Measurements from ENCODE around the gene ZCCHC24. TPM values are rescaled to one million over a fixed set of nuclear protein-coding genes. Genes with fewer than 3 reads are reported as not detected.
A peak's percentile ranks its signal among the peaks of the same experiment; 100 is the strongest.

ZCCHC24 gene
- total and polyA plus RNA-seq, 2 of the 8 experiments (the other 6 are each of a cell fraction or from before 2014, with no cell fraction given), result 3.9 to 6.9 TPM

DNA sequence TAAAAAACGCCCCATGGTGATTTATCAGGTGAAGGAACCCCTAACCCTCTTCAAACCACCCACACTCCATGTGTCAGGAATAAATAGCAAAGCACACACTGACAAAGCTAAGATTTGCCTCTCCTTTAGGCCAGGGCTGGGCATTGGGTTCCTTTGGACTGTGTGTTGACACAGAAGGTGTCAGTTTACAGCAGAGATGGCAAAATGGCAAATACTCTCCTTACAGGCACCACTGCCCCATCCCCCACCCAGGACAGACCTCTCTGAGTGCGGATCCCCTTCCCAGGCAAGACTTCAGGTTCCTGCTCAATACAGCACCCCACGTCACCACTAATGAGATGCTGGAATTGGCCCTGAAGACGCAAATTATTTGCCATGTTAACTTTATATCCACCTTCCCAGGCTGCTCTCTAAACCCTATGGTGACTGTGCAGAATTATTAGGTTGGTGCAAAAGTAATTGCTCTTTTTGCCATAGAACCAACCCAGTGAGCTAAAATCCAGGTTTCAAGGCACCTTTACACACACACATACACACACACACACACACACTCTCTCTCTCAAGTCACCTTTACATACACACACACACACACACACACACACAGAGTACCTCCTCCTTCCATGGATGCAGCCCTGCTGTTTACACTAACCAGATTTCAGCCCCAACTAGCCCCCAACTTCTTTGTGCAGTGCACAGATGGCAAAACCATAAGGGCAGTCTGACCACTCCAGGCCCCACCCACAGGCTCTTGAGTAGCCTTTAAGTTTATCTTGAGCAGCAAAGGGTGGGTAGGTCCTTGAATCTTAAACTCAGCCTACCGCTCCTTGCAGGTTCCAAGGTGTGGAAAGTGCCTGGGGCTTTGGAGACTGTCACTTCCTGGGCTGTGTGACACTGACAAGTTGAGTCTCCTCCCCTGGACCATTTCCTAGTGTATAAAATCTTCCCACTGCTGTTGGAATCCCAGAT is 4.0 kb upstream of the ZCCHC24 start:
- Histone ChIP-seq H3K23me2 (ENCODE audit: low read depth, low read length) (peaks cover 13% of the 10 kb centered on the region), H3K36me3 (ENCODE audit: control insufficient read depth in 2 of 4, insufficient read depth in 4 of 4, low read length in 3 of 4) (no peaks in the 10 kb centered on the region), H2BK12ac (ENCODE audit: low read depth, low read length) (peak overlapping the region; percentile 29; the same call in 1 of the 2 replicates), H3K9me3 (ENCODE audit: insufficient read depth in 2 of 2, low read depth in 1 of 2, low read length in 1 of 2) (no peaks in the 10 kb centered on the region), H3K4me1 (replicated peaks in 1 of 4; ENCODE audit: control insufficient read depth in 3 of 4, insufficient read depth in 4 of 4, low read length in 3 of 4) (peaks cover 4 to 12% (median 6%) of the 10 kb centered on the region in 4 experiments; a peak in 3 of 7 replicates), H2BK120ac (replicated peaks; ENCODE audit: low read depth, low read length) (no peak overlapping the region), H3K79me1 (ENCODE audit: low read depth, low read length) (no peaks in the 10 kb centered on the region), H4K20me1 (replicated peaks in 1 of 2; ENCODE audit: control insufficient read depth in 1 of 2, insufficient read depth in 2 of 2, low read length in 2 of 2) (no peaks in the 10 kb centered on the region), H2BK15ac (ENCODE audit: low read length) (no peak overlapping the region), H2AFZ (ENCODE audit: low read length) (no peak overlapping the region), H3K79me2 (ENCODE audit: control insufficient read depth in 1 of 2, insufficient read depth in 2 of 2, low read length in 2 of 2) (no peaks in the 10 kb centered on the region), H3K18ac (ENCODE audit: extremely low read depth, low read length) (no peak overlapping the region), H3K4me2 (ENCODE audit: insufficient read depth in 1 of 2, low read depth in 2 of 2, low read length in 2 of 2) (peak overlapping the region in 1 of 2 experiments; percentile 17; a peak in 1 of 4 replicates), H4K8ac (ENCODE audit: extremely low read depth, insufficient read depth, low read length) (no peak overlapping the region), H3K27ac (ENCODE audit: low read depth, low read length) (no peak overlapping the region), H3K14ac (ENCODE audit: insufficient read length) (no peak overlapping the region), H3K27me3 (replicated peaks in 1 of 4; ENCODE audit: control insufficient read depth in 3 of 4, extremely low read depth in 1 of 4, insufficient read depth in 3 of 4, low read length in 3 of 4) (peaks cover 0 to 27% (median 20%) of the 10 kb centered on the region in 4 experiments; a peak in 6 of 7 replicates), H2BK5ac (ENCODE audit: low read depth, low read length) (no peak overlapping the region), H4K91ac (replicated peaks; ENCODE audit: insufficient read length, low read length) (no peak overlapping the region), H3K56ac (replicated peaks; ENCODE audit: insufficient read length, low read depth, low read length) (peak overlapping the region; percentile 8), H4K5ac (ENCODE audit: insufficient read length, low read depth, low read length) (no peak overlapping the region), H2AK5ac (ENCODE audit: low read depth, low read length) (no peak overlapping the region), H3K4me3 (ENCODE audit: extremely low read depth in 1 of 4, insufficient read depth in 2 of 4, low read depth in 3 of 4, low read length in 4 of 4) (no peak overlapping the region), H2BK20ac (ENCODE audit: low read length) (no peak overlapping the region), H3K23ac (ENCODE audit: insufficient read length) (no peak overlapping the region), H3K9ac (replicated peaks in 1 of 4; ENCODE audit: extremely low read depth in 1 of 4, low read depth in 3 of 4, low read length in 3 of 4) (no peak overlapping the region), H3K4ac (replicated peaks; ENCODE audit: insufficient read length, low read depth, low read length) (no peak overlapping the region)
- FAIRE-seq (no peak), DNase-seq (ENCODE audit: low read depth in 1 of 2, low spot score in 2 of 2) (no peak)
- 76% methylated on average over 5 of the region's 5 CpGs; no CpG with 5 or more reads in 1 of the 2 experiments for WGBS, 2 experiments (ENCODE audit: extremely low coverage in 1 of 2, insufficient coverage in 1 of 2, insufficient read length in 1 of 2, insufficient replicate concordance in 2 of 2, low coverage in 1 of 2, low lambda C conversion rate in 2 of 2, missing lambda C conversion rate in 1 of 2)
- CTCF ChIA-PET (ENCODE audit: partially characterized antibody), result interaction anchor here (0.7 to 3.3 kb wide), 10 partner anchors 11 to 638 kb away, joined by 3 to 14 read pairs (median 3); no protein-coding TSS in a partner anchor
- POLR2A ChIA-PET (ENCODE audit: partially characterized antibody), result interaction anchor here (1.3 kb wide), 1 partner anchor 8 kb away, joined by 3 read pairs; no protein-coding TSS in a partner anchor
- TF ChIP-seq EP300 (IDR thresholded peaks at IDR 0.05; ENCODE audit: borderline replicate concordance in 1 of 2, low read depth in 2 of 2, low read length in 2 of 2), result no peak
- TF ChIP-seq SUZ12 (IDR thresholded peaks at IDR 0.05; ENCODE audit: low read length), result no peak
- TF ChIP-seq TAF7 (optimal IDR thresholded peaks at IDR 0.05; ENCODE audit: borderline replicate concordance, low read depth, low read length), result no peak
- no peak for TF ChIP-seq NRF1 (IDR thresholded peaks at IDR 0.05; ENCODE audit: low read depth, low read length)
- TF ChIP-seq RNF2 (IDR thresholded peaks at IDR 0.05; ENCODE audit: borderline replicate concordance, low read depth, low read length, missing control alignments, poor library complexity, severe bottlenecking), result no peak
- TF ChIP-seq HDAC6 (IDR thresholded peaks at IDR 0.05; ENCODE audit: low read depth, low read length), result no peak
- no peak for TF ChIP-seq CHD1 (IDR thresholded peaks at IDR 0.05; ENCODE audit: low read depth, low read length)
- TF ChIP-seq, protein P1, sequence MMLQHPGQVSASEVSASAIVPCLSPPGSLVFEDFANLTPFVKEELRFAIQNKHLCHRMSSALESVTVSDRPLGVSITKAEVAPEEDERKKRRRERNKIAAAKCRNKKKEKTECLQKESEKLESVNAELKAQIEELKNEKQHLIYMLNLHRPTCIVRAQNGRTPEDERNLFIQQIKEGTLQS (IDR thresholded peaks at IDR 0.05; ENCODE audit: insufficient read depth, low read depth, low read length), result no peak
- no peak for TF ChIP-seq SP4 (IDR thresholded peaks at IDR 0.05; ENCODE audit: low read length)
- no peak for TF ChIP-seq CBX5 (IDR thresholded peaks at IDR 0.05; ENCODE audit: low read depth, low read length)
